Activated CD8-positive, alpha-beta memory T cell treated with anti-CD3 and anti-CD28 coated beads for 24 hours (primary cell): ENCODE data around the gene TAS2R4.
"Not testable (repeated sequence)": the region's sequence is repeated elsewhere in the genome, so short reads cannot be mapped to it uniquely, and the experiment has no call there.

Experiments used
- DNase-seq: peaks from one replicate; pipeline ENCODE4 v3.0.0-alpha.2; 2020

TAS2R4 gene

GRCh38 chr7:141776374-141776773 is at the start of gene TAS2R4:
TAS2R4 (plus strand) TSS chr7:141776674; CDS start chr7:141778489, 1,815 bp downstream.
- DNase-seq: no peak

GRCh38 chr7:141729020-141729419 is 47.5 kb upstream of the TAS2R4 start:
- no peak for DNase-seq

GRCh38 chr7:141731476-141732149 is 44.9 kb upstream of the TAS2R4 start:
- no peak for DNase-seq

- peak; percentile 59 for DNase-seq
Measured at GRCh38 chr7:141737118-141737835, 39.2 kb upstream of the TAS2R4 start.

GRCh38 chr7:141737836-141738591 is 38.5 kb upstream of the TAS2R4 start, which contains the start of gene SSBP1:
SSBP1 (plus strand) TSS chr7:141738358; CDS start chr7:141739167, 809 bp downstream.
- peak; percentile 93 for DNase-seq

GRCh38 chr7:141738592-141739013 is 37.9 kb upstream of the TAS2R4 start:
- DNase-seq: no peak

- no peak for DNase-seq
Measured at GRCh38 chr7:141739250-141739649, 37.2 kb upstream of the TAS2R4 start.

GRCh38 chr7:141742229-141742628 is 34.2 kb upstream of the TAS2R4 start:
- DNase-seq: no peak

GRCh38 chr7:141744131-141744530 is 32.3 kb upstream of the TAS2R4 start:
- DNase-seq: no peak

- DNase-seq: no peak
Measured at GRCh38 chr7:141748396-141748795, 28.1 kb upstream of the TAS2R4 start.

- not testable (repeated sequence) for DNase-seq
Measured at GRCh38 chr7:141751904-141752303, 24.6 kb upstream of the TAS2R4 start.

- DNase-seq: no peak
Measured at GRCh38 chr7:141752634-141753033, 23.8 kb upstream of the TAS2R4 start.

GRCh38 chr7:141754939-141755338 is 21.5 kb upstream of the TAS2R4 start:
- no peak for DNase-seq

- no peak for DNase-seq
Measured at GRCh38 chr7:141763797-141764196, 12.7 kb upstream of the TAS2R4 start, which contains the start of gene TAS2R3. TAS2R3 (plus strand) TSS chr7:141764097; CDS start chr7:141764159, 62 bp downstream.

GRCh38 chr7:141770083-141770583 is 6.3 kb upstream of the TAS2R4 start:
- DNase-seq: not testable (repeated sequence)

GRCh38 chr7:141785706-141786552 is 9.5 kb downstream of the TAS2R4 start:
- no peak for DNase-seq

- no peak for DNase-seq
Measured at GRCh38 chr7:141788296-141788695, 11.8 kb downstream of the TAS2R4 start.

GRCh38 chr7:141789917-141790316 is 13.4 kb downstream of the TAS2R4 start, which contains the start of gene TAS2R5:
TAS2R5 (plus strand) TSS chr7:141790217; CDS start chr7:141790362, 145 bp downstream.
- DNase-seq: no peak

GRCh38 chr7:141792526-141792925 is 16.1 kb downstream of the TAS2R4 start:
- DNase-seq: no peak

- no peak for DNase-seq
Measured at GRCh38 chr7:141820067-141820466, 43.6 kb downstream of the TAS2R4 start.

- DNase-seq: not testable (repeated sequence)
Measured at GRCh38 chr7:141822432-141822831, 46.0 kb downstream of the TAS2R4 start.
